ENCODE data around the gene TES. TPM values are rescaled to one million over a fixed set of nuclear protein-coding genes. Genes with fewer than 3 reads are reported as not detected.

Gene TES
- total and polyA plus RNA-seq, 2 of the 8 experiments (the other 6 are each of a cell fraction or from before 2014, with no cell fraction given) = 18.2 to 36.3 TPM

DNA sequence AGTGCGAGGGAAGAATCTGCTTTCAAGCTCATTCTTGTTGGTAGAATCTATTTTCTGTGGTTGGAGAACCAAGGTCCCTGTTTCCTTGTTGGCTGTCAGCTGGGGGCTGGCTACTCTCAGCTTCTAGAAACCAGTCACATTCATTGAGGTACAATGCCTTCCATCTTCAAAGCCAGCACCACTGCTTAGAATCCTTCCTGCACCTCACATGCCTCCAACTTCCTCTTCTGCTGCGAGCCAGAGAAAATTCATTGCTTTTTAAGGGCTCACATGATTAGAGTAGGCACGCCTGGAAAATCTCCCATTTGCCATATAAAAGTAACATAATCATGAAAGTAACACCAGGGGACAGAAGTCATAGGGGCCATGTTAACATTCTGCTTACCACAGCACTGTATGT is 28.7 kb downstream of the TES start:
- no peak overlapping the region for H3K23ac ChIP-seq (ENCODE audit: insufficient read length)
- no peaks in the 10 kb centered on the region for H3K27me3 ChIP-seq (replicated peaks in 1 of 4; ENCODE audit: control insufficient read depth in 3 of 4, extremely low read depth in 1 of 4, insufficient read depth in 3 of 4, low read length in 3 of 4)
- H3K36me3 ChIP-seq (ENCODE audit: control insufficient read depth in 2 of 4, insufficient read depth in 4 of 4, low read length in 3 of 4) = no peaks in the 10 kb centered on the region
- no peaks in the 10 kb centered on the region for H4K20me1 ChIP-seq (replicated peaks in 1 of 2; ENCODE audit: control insufficient read depth in 1 of 2, insufficient read depth in 2 of 2, low read length in 2 of 2)
- no peaks in the 10 kb centered on the region for H3K79me1 ChIP-seq (ENCODE audit: low read depth, low read length)
- no peak overlapping the region for H3K14ac ChIP-seq (ENCODE audit: insufficient read length)
- POLR2A ChIA-PET (ENCODE audit: partially characterized antibody) = no interaction called here
- H3K23me2 ChIP-seq (ENCODE audit: low read depth, low read length) = no peaks in the 10 kb centered on the region
- no peaks in the 10 kb centered on the region for H3K9me3 ChIP-seq (ENCODE audit: insufficient read depth in 2 of 2, low read depth in 1 of 2, low read length in 1 of 2)
- no peak overlapping the region for H2AK5ac ChIP-seq (ENCODE audit: low read depth, low read length)
- no peak for FAIRE-seq
- no peak overlapping the region for H2BK5ac ChIP-seq (ENCODE audit: low read depth, low read length)
- no peaks in the 10 kb centered on the region; a peak in 1 of 7 replicates for H3K4me1 ChIP-seq (replicated peaks in 1 of 4; ENCODE audit: control insufficient read depth in 3 of 4, insufficient read depth in 4 of 4, low read length in 3 of 4)
- no peaks in the 10 kb centered on the region for H3K79me2 ChIP-seq (ENCODE audit: control insufficient read depth in 1 of 2, insufficient read depth in 2 of 2, low read length in 2 of 2)
- WGBS, 2 experiments (ENCODE audit: extremely low coverage in 1 of 2, insufficient coverage in 1 of 2, insufficient read length in 1 of 2, insufficient replicate concordance in 2 of 2, low coverage in 1 of 2, low lambda C conversion rate in 2 of 2, missing lambda C conversion rate in 1 of 2) = 95% methylated on average over 3 of the region's 3 CpGs; no CpG with 5 or more reads in 1 of the 2 experiments
- no peak overlapping the region for H3K18ac ChIP-seq (ENCODE audit: extremely low read depth, low read length)
- H2BK15ac ChIP-seq (ENCODE audit: low read length) = no peak overlapping the region
- no peak overlapping the region for H3K4me3 ChIP-seq (ENCODE audit: extremely low read depth in 1 of 4, insufficient read depth in 2 of 4, low read depth in 3 of 4, low read length in 4 of 4)
- H3K27ac ChIP-seq (ENCODE audit: low read depth, low read length) = no peak overlapping the region
- no peak overlapping the region for H2BK12ac ChIP-seq (ENCODE audit: low read depth, low read length)
- H3K9ac ChIP-seq (replicated peaks in 1 of 4; ENCODE audit: extremely low read depth in 1 of 4, low read depth in 3 of 4, low read length in 3 of 4) = no peak overlapping the region
- H2BK20ac ChIP-seq (ENCODE audit: low read length) = no peak overlapping the region
- no peak overlapping the region for H3K56ac ChIP-seq (replicated peaks; ENCODE audit: insufficient read length, low read depth, low read length)
- H3K4ac ChIP-seq (replicated peaks; ENCODE audit: insufficient read length, low read depth, low read length) = no peak overlapping the region
- H4K8ac ChIP-seq (ENCODE audit: extremely low read depth, insufficient read depth, low read length) = no peak overlapping the region
- TF ChIP-seq PHF8 (conservative IDR thresholded peaks at IDR 0.05; ENCODE audit: low read depth, low read length) = no peak
- TF ChIP-seq TBP (IDR thresholded peaks at IDR 0.05; ENCODE audit: low read depth, low read length) = no peak
- TF ChIP-seq, protein P1, sequence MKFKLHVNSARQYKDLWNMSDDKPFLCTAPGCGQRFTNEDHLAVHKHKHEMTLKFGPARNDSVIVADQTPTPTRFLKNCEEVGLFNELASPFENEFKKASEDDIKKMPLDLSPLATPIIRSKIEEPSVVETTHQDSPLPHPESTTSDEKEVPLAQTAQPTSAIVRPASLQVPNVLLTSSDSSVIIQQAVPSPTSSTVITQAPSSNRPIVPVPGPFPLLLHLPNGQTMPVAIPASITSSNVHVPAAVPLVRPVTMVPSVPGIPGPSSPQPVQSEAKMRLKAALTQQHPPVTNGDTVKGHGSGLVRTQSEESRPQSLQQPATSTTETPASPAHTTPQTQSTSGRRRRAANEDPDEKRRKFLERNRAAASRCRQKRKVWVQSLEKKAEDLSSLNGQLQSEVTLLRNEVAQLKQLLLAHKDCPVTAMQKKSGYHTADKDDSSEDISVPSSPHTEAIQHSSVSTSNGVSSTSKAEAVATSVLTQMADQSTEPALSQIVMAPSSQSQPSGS (IDR thresholded peaks at IDR 0.05; ENCODE audit: low read length) = no peak
- no peak for TF ChIP-seq CEBPB (IDR thresholded peaks at IDR 0.05; ENCODE audit: low read depth, low read length)
- TF ChIP-seq FOSL1 (IDR thresholded peaks at IDR 0.05; ENCODE audit: insufficient read depth, low read depth, low read length) = no peak
- TF ChIP-seq, protein P2, sequence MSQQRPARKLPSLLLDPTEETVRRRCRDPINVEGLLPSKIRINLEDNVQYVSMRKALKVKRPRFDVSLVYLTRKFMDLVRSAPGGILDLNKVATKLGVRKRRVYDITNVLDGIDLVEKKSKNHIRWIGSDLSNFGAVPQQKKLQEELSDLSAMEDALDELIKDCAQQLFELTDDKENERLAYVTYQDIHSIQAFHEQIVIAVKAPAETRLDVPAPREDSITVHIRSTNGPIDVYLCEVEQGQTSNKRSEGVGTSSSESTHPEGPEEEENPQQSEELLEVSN (IDR thresholded peaks at IDR 0.05) = no peak
- TF ChIP-seq TAF1 (IDR thresholded peaks at IDR 0.05; ENCODE audit: low read depth, low read length) = no peak
- no peak for TF ChIP-seq NANOG (IDR thresholded peaks at IDR 0.05; ENCODE audit: insufficient read depth, low read depth, low read length, poor library complexity, severe bottlenecking)
- no peak for TF ChIP-seq ASH2L (IDR thresholded peaks at IDR 0.05; ENCODE audit: low read length)
- no peak for TF ChIP-seq TCF12 (IDR thresholded peaks at IDR 0.05; ENCODE audit: low read depth, low read length)
- TF ChIP-seq CHD2 (IDR thresholded peaks at IDR 0.05; ENCODE audit: low read length) = no peak
- no peak for TF ChIP-seq CHD1 (IDR thresholded peaks at IDR 0.05; ENCODE audit: low read depth, low read length)
- TF ChIP-seq CREB1 (IDR thresholded peaks at IDR 0.05) = no peak
- no peak overlapping the region for H2BK120ac ChIP-seq (replicated peaks; ENCODE audit: low read depth, low read length)
- CTCF ChIA-PET (ENCODE audit: partially characterized antibody) = interaction anchor here (0.9 to 4.0 kb wide), 12 partner anchors 9 to 569 kb away, joined by 3 to 24 read pairs (median 4); no protein-coding TSS in a partner anchor
- no peak overlapping the region for H4K91ac ChIP-seq (replicated peaks; ENCODE audit: insufficient read length, low read length)
- no peak overlapping the region for H3K4me2 ChIP-seq (ENCODE audit: insufficient read depth in 1 of 2, low read depth in 2 of 2, low read length in 2 of 2)
- DNase-seq (ENCODE audit: low read depth in 1 of 2, low spot score in 2 of 2) = no peak
- H2AFZ ChIP-seq (ENCODE audit: low read length) = no peak overlapping the region
- no peak overlapping the region for H4K5ac ChIP-seq (ENCODE audit: insufficient read length, low read depth, low read length)
